ENCODE data around the gene HEG1. TPM values are rescaled to one million over a fixed set of nuclear protein-coding genes. Genes with fewer than 3 reads are reported as not detected.

HEG1 gene
- total RNA-seq, 1 donor: 114 TPM

DNA sequence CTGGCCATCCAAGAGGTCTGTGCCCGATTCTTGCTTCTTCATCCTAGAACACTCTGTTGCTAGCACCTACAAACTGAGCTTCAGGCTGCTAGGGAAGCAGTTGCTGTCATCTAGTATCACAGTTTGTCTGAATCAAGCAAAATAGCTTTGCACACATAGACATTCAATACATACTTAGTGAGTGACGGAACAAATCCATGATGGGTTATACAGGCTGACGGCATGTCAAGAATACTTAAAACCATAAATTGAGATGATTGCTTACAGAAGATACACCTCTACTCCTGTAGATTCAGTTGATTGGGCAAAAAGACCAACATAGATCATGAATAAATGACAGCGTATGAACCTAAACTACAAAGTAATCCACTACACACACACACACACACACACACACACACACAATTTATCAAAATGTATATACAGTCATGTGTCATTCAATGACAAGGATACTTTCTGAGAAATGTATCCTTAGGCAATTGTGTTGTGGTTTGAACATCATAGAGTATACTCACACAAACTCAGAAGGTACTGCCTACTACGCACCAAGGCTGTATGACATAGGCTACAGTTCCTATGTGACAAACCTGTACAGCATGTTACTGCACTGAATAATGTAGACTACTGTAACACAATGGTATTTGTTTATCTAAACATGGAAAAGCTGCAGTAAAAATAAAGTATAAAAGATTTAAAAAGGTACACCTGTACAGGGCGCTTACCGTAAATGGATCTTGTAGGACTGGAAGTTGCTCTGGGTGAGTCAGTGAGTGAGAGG is 14.4 kb upstream of the HEG1 start:
- no peaks in the 10 kb centered on the region for H3K36me3 ChIP-seq (ENCODE audit: insufficient read depth, low read length)
- peaks cover 8% of the 10 kb centered on the region for H3K4me1 ChIP-seq (ENCODE audit: insufficient read depth, low read length)
- no peak for DNase-seq (ENCODE audit: insufficient read length, low spot score, missing footprints)
- no peak overlapping the region for H3K4me3 ChIP-seq (ENCODE audit: insufficient read depth, low read length)
- no peaks in the 10 kb centered on the region for H3K79me2 ChIP-seq (ENCODE audit: insufficient read depth, low read length)
- no peak overlapping the region for H3K27ac ChIP-seq (ENCODE audit: low read depth, low read length)
- no peaks in the 10 kb centered on the region for H3K9me3 ChIP-seq (ENCODE audit: low read depth, low read length)
- H3K27me3 ChIP-seq (ENCODE audit: insufficient read depth, low read length): no peaks in the 10 kb centered on the region
- no peak overlapping the region for H2AFZ ChIP-seq (ENCODE audit: low read length)
- TF ChIP-seq, protein P1, sequence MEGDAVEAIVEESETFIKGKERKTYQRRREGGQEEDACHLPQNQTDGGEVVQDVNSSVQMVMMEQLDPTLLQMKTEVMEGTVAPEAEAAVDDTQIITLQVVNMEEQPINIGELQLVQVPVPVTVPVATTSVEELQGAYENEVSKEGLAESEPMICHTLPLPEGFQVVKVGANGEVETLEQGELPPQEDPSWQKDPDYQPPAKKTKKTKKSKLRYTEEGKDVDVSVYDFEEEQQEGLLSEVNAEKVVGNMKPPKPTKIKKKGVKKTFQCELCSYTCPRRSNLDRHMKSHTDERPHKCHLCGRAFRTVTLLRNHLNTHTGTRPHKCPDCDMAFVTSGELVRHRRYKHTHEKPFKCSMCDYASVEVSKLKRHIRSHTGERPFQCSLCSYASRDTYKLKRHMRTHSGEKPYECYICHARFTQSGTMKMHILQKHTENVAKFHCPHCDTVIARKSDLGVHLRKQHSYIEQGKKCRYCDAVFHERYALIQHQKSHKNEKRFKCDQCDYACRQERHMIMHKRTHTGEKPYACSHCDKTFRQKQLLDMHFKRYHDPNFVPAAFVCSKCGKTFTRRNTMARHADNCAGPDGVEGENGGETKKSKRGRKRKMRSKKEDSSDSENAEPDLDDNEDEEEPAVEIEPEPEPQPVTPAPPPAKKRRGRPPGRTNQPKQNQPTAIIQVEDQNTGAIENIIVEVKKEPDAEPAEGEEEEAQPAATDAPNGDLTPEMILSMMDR (IDR thresholded peaks at IDR 0.05; ENCODE audit: extremely low read depth, low read depth, low read length): no peak
- H4K20me1 ChIP-seq (ENCODE audit: insufficient read depth, low read length): no peaks in the 10 kb centered on the region
- H3K4me2 ChIP-seq (ENCODE audit: insufficient read depth, low read length): no peak overlapping the region

DNA sequence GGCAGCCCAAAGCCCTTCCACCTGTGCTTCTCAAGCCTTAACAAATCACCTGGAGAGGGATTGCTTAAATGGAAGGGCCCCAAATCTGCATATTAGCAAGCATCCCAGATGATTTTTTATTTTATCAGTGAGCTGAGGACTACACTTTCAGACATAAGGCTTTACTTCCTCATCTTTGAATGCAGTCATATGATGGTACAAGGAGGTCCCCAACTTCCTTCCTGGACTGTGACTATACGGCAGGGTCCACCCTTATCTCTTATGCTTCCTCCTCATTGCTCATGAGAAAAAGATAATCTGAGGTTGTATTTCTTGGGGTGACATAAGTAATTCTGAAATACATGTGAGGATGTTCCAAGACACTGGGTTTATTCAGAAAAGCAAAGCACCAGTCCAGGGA is 13.7 kb upstream of the HEG1 start:
- DNase-seq (ENCODE audit: insufficient read length, low spot score, missing footprints): no peak
- H4K20me1 ChIP-seq (ENCODE audit: insufficient read depth, low read length): no peaks in the 10 kb centered on the region
- TF ChIP-seq, protein P1 (IDR thresholded peaks at IDR 0.05; ENCODE audit: extremely low read depth, low read depth, low read length): no peak
- peaks cover 8% of the 10 kb centered on the region for H3K4me1 ChIP-seq (ENCODE audit: insufficient read depth, low read length)
- no peaks in the 10 kb centered on the region for H3K36me3 ChIP-seq (ENCODE audit: insufficient read depth, low read length)
- H3K27ac ChIP-seq (ENCODE audit: low read depth, low read length): no peak overlapping the region
- no peak overlapping the region for H3K4me3 ChIP-seq (ENCODE audit: insufficient read depth, low read length)
- no peaks in the 10 kb centered on the region for H3K27me3 ChIP-seq (ENCODE audit: insufficient read depth, low read length)
- H3K9me3 ChIP-seq (ENCODE audit: low read depth, low read length): no peaks in the 10 kb centered on the region
- no peak overlapping the region for H2AFZ ChIP-seq (ENCODE audit: low read length)
- H3K4me2 ChIP-seq (ENCODE audit: insufficient read depth, low read length): no peak overlapping the region
- no peaks in the 10 kb centered on the region for H3K79me2 ChIP-seq (ENCODE audit: insufficient read depth, low read length)

DNA sequence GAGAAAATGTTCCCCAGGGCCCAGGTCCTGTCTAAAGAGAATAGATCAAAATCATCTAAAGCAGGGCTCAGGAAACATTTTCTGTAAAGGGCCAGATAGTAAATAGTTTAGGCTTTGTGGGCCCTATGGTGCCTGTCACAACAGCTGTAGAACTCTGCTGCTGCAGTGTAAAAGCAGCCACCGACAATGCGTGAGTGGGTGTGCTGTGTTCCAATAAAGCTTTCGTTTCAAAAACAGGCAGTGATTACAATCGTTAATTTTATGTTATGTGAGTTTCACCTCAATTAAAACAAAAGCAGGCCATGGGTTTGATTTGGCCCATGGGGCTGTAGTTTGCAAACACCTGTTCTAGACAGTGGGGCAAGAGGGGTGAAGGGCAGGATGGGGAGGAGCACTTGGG is 12.5 kb upstream of the HEG1 start:
- TF ChIP-seq, protein P1 (IDR thresholded peaks at IDR 0.05; ENCODE audit: extremely low read depth, low read depth, low read length): no peak
- no peaks in the 10 kb centered on the region for H3K9me3 ChIP-seq (ENCODE audit: low read depth, low read length)
- peaks cover 14% of the 10 kb centered on the region for H3K4me1 ChIP-seq (ENCODE audit: insufficient read depth, low read length)
- H3K27ac ChIP-seq (ENCODE audit: low read depth, low read length): no peak overlapping the region
- H3K79me2 ChIP-seq (ENCODE audit: insufficient read depth, low read length): no peaks in the 10 kb centered on the region
- H4K20me1 ChIP-seq (ENCODE audit: insufficient read depth, low read length): no peaks in the 10 kb centered on the region
- no peak overlapping the region for H2AFZ ChIP-seq (ENCODE audit: low read length)
- H3K4me3 ChIP-seq (ENCODE audit: insufficient read depth, low read length): no peak overlapping the region
- no peak for DNase-seq (ENCODE audit: insufficient read length, low spot score, missing footprints)
- no peaks in the 10 kb centered on the region for H3K27me3 ChIP-seq (ENCODE audit: insufficient read depth, low read length)
- no peaks in the 10 kb centered on the region for H3K36me3 ChIP-seq (ENCODE audit: insufficient read depth, low read length)
- no peak overlapping the region for H3K4me2 ChIP-seq (ENCODE audit: insufficient read depth, low read length)

DNA sequence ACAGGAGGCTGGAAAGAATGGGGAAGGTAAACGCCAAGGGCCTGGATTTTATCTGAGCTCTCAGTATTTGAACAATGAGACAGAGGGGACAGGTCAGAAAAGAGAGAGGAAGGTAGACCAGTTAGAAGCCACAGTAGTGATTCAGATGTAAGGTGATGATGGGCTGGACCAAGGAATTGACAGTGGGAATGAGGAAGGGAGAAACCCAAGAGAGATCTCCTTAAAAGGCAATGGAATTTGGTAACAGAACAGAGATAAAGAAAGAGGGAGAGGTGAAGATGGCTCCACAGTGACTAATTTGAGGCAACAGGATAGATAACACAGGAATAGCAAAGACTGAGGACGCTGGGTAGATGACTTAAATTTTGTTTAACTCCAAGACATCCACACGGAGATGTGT is 11.4 kb upstream of the HEG1 start:
- TF ChIP-seq, protein P1 (IDR thresholded peaks at IDR 0.05; ENCODE audit: extremely low read depth, low read depth, low read length): no peak
- no peak overlapping the region for H3K4me3 ChIP-seq (ENCODE audit: insufficient read depth, low read length)
- H3K79me2 ChIP-seq (ENCODE audit: insufficient read depth, low read length): no peaks in the 10 kb centered on the region
- peaks cover 20% of the 10 kb centered on the region for H3K4me1 ChIP-seq (ENCODE audit: insufficient read depth, low read length)
- H3K36me3 ChIP-seq (ENCODE audit: insufficient read depth, low read length): no peaks in the 10 kb centered on the region
- no peak overlapping the region for H3K4me2 ChIP-seq (ENCODE audit: insufficient read depth, low read length)
- no peaks in the 10 kb centered on the region for H4K20me1 ChIP-seq (ENCODE audit: insufficient read depth, low read length)
- no peak for DNase-seq (ENCODE audit: insufficient read length, low spot score, missing footprints)
- no peak overlapping the region for H2AFZ ChIP-seq (ENCODE audit: low read length)
- H3K27me3 ChIP-seq (ENCODE audit: insufficient read depth, low read length): no peaks in the 10 kb centered on the region
- H3K27ac ChIP-seq (ENCODE audit: low read depth, low read length): no peak overlapping the region
- H3K9me3 ChIP-seq (ENCODE audit: low read depth, low read length): no peaks in the 10 kb centered on the region
